C4-2B (cell line): ENCODE results near the gene PCDHA1.

Source experiments
- H3K27ac ChIP-seq: fragments of 450-650 bp; 2 replicates; pipeline ENCODE4 v1.5.1; 2017
- CTCF ChIP-seq: fragments of 450-650 bp; conservative IDR thresholded peaks from 2 replicates; pipeline ENCODE4 v1.5.1; 2017; ENCODE audit warnings: mild to moderate bottlenecking
- ZFX ChIP-seq: fragments of 450-650 bp; IDR thresholded peaks from 2 replicates; pipeline ENCODE4 v1.6.1; 2017

Gene PCDHA1

GRCh38 chr5:140857177-140857986 is 71.4 kb downstream of the PCDHA1 start:
- H3K27ac ChIP-seq, result no peak overlapping the region
- no peak for TF ChIP-seq ZFX
- no peak for TF ChIP-seq CTCF

GRCh38 chr5:140857987-140858240 is 72.0 kb downstream of the PCDHA1 start:
- TF ChIP-seq CTCF (no peak), ZFX (no peak)
- no peak overlapping the region for H3K27ac ChIP-seq

- TF ChIP-seq ZFX (no peak), CTCF (no peak)
- no peak overlapping the region for H3K27ac ChIP-seq
These were observed 76.7 kb downstream of the PCDHA1 start for GRCh38 chr5:140862441-140863295.

- TF ChIP-seq CTCF, result peak; percentile 73
- TF ChIP-seq ZFX, result no peak
- no peak within 1 kb of the TSS for H3K27ac ChIP-seq
These were observed 83.0 kb downstream of the PCDHA1 start, which contains the start of gene PCDHA11 for GRCh38 chr5:140868721-140869554. Gene PCDHA11, plus strand, starts transcription at chr5:140868957. Its CDS starts 147 bp downstream, at chr5:140869104.

- H3K27ac ChIP-seq, result no peak overlapping the region
- peak; percentile 33 for TF ChIP-seq CTCF
- TF ChIP-seq ZFX, result no peak
These were observed 83.6 kb downstream of the PCDHA1 start for GRCh38 chr5:140869555-140869886.

GRCh38 chr5:140870221-140871201 is 84.6 kb downstream of the PCDHA1 start:
- H3K27ac ChIP-seq, result no peak overlapping the region
- no peak for TF ChIP-seq ZFX
- no peak for TF ChIP-seq CTCF
